ENCODE measurements around the gene RHPN2.

DNA sequence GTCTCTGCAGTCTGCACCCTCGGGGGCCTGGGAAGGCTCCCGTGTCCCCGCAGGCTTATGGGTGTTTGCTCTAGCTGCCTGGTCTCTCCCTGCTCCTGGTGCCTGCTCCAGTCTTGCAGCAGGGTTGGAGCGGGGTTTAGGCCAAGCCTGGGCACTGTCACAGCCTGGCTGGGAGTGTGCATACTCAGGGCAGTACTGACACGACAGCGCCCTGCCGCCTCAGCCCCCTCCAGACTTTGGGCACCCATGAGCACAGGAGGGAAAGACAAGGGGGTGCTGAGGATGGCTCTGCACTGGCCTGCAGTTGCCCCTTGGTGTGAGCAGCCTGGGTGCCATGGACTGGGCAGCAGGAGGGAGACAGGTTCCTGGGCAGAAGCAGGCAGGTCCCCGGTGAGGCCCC lies 128.6 kb downstream of the RHPN2 start:
- no peak for TF ChIP-seq POLR2AphosphoS5 (IDR thresholded peaks at IDR 0.05)
- TF ChIP-seq, protein P1, sequence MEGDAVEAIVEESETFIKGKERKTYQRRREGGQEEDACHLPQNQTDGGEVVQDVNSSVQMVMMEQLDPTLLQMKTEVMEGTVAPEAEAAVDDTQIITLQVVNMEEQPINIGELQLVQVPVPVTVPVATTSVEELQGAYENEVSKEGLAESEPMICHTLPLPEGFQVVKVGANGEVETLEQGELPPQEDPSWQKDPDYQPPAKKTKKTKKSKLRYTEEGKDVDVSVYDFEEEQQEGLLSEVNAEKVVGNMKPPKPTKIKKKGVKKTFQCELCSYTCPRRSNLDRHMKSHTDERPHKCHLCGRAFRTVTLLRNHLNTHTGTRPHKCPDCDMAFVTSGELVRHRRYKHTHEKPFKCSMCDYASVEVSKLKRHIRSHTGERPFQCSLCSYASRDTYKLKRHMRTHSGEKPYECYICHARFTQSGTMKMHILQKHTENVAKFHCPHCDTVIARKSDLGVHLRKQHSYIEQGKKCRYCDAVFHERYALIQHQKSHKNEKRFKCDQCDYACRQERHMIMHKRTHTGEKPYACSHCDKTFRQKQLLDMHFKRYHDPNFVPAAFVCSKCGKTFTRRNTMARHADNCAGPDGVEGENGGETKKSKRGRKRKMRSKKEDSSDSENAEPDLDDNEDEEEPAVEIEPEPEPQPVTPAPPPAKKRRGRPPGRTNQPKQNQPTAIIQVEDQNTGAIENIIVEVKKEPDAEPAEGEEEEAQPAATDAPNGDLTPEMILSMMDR (IDR thresholded peaks at IDR 0.05), result no peak
